Spleen (tissue), 11 donors: ENCODE results near the gene ENOX1. TPM values are rescaled to one million over a fixed set of nuclear protein-coding genes. Genes with fewer than 3 reads are reported as not detected.

Experiments
- DNase-seq: peaks from one replicate; pipeline ENCODE4 v3.0.0-alpha.2; 2020
- H3K27ac ChIP-seq, 8 donors: fragments of 200-600 bp; sonication (generic) in 7 of 8; 1 replicate in 4 of 8; 2 replicates in 4 of 8; pipeline versions ENCODE4 v1.5.0 to v1.8.0; 2016 to 2021; ENCODE audit warnings: inconsistent platforms in 4 of 8, mild to moderate bottlenecking in 4 of 8, moderate library complexity in 1 of 8
- H3K27me3 ChIP-seq, 7 donors: fragments of 200-600 bp; sonication (generic) in 6 of 7; replicated peaks in 1 of 7; 1 replicate in 4 of 7; 2 replicates in 3 of 7; pipeline versions ENCODE4 v1.5.0 to v1.8.0; 2016 to 2021; ENCODE audit warnings: inconsistent platforms in 3 of 7, mild to moderate bottlenecking in 1 of 7
- H3K36me3 ChIP-seq, 6 donors: fragments of 200-600 bp; sonication (generic) in 5 of 6; 1 replicate in 4 of 6; 2 replicates in 2 of 6; pipeline versions ENCODE4 v1.5.0 to v1.8.0; 2016 to 2021; ENCODE audit warnings: inconsistent platforms in 2 of 6
- H3K4me1 ChIP-seq, 6 donors: fragments of 200-600 bp; sonication (generic) in 5 of 6; 1 replicate in 3 of 6; 2 replicates in 3 of 6; pipeline versions ENCODE4 v1.5.0 to v1.8.0; 2016 to 2021; ENCODE audit warnings: inconsistent platforms in 3 of 6
- H3K4me3 ChIP-seq, 8 donors: fragments of 200-600 bp; sonication (generic) in 7 of 8; 1 replicate in 4 of 8; 2 replicates in 4 of 8; pipeline versions ENCODE4 v1.5.0 to v1.8.0; 2016 to 2021; ENCODE audit warnings: inconsistent platforms in 4 of 8, mild to moderate bottlenecking in 4 of 8, moderate library complexity in 2 of 8
- H3K9me3 ChIP-seq, 8 donors: fragments of 200-600 bp; sonication (generic) in 7 of 8; 1 replicate in 4 of 8; 2 replicates in 4 of 8; pipeline versions ENCODE4 v1.5.0 to v1.8.0; 2016 to 2021; ENCODE audit warnings: inconsistent platforms in 4 of 8
- POLR2A ChIP-seq, 3 donors: fragments of 450-650 bp; IDR thresholded peaks; one replicate each; pipeline ENCODE4 v1.5.1; 2017; ENCODE audit warnings: antibody characterized with exemption in 3 of 3, mild to moderate bottlenecking in 1 of 3
- POLR2AphosphoS5 ChIP-seq, 3 donors: sonication (generic); formaldehyde crosslinking; IDR thresholded peaks; one replicate each; pipeline ENCODE4 v1.5.1; 2017; ENCODE audit warnings: antibody characterized with exemption in 3 of 3
- WGBS, 5 donors: extraction: QIAGEN DNeasy Blood & Tissue Kit in 3 of 5; methylation state at CpG; one replicate each; pipeline versions ENCODE4 v1.1.5 to v1.1.7; 2013 to 2018; 5-methylcytosine and 5-hydroxymethylcytosine counted together
- intact Hi-C: fragments of 100-400 bp; cut with DNase I; formaldehyde crosslinking; loops from one replicate; pipeline ENCODE4 v1.15.0; 2023; ENCODE audit warnings: low total_unique reads
- polyA plus RNA-seq, 3 donors: library from polyadenylated mRNA; stranded (reverse); fragments of 200-250 nt; gene quantifications; one replicate each; pipeline ENCODE4 v1.2.1, GENCODE V29; 2013
- total RNA-seq, 7 donors: library from RNA; depleted of rRNA in 3 of 7; stranded (reverse); fragments of >200 nt in 3 of 7; fragmentation: NEBNext Ultra II Directional in 4 of 7; extraction: Animal tissue kit (Norgen Biotek cat#: 25700) in 4 of 7; gene quantifications; one replicate each; pipeline versions ENCODE4 v1.1.0 to v1.2.1, GENCODE V29; 2016 to 2021
- TF ChIP-seq, protein P1 (sequence below), 11 experiments: fragments of 200-600 bp in 7 of 11; fragments of 450-650 bp in 4 of 11; sonication (generic) in 4 of 11; IDR thresholded peaks in 8 of 11; conservative IDR thresholded peaks in 3 of 11; 1 replicate in 7 of 11; 2 replicates in 4 of 11; pipeline versions ENCODE4 v1.4.0 to v1.8.0; 2016 to 2021; ENCODE audit warnings: antibody characterized with exemption in 11 of 11, inconsistent platforms in 4 of 11, mild to moderate bottlenecking in 1 of 11
- donor health status: healthy with polysubstance abuse.
- donor health status: DM: no; HTN: no; CAD: no; lungs with moderate emphysema.
- donor health status: DM: no; HTN: no; CAD: no.
- donor health status: Bipolar disorder and iron deficiency.
- donor health status: healthy.
- donor health status: DM: no; HTN: no; CAD: no.
- donor health status: DM: yes; HTN: yes; CAD: no.

Gene ENOX1
- total and polyA plus RNA-seq, 10 donors, result 0.42 to 1.3 (median 0.54) TPM; not detected in 1

DNA sequence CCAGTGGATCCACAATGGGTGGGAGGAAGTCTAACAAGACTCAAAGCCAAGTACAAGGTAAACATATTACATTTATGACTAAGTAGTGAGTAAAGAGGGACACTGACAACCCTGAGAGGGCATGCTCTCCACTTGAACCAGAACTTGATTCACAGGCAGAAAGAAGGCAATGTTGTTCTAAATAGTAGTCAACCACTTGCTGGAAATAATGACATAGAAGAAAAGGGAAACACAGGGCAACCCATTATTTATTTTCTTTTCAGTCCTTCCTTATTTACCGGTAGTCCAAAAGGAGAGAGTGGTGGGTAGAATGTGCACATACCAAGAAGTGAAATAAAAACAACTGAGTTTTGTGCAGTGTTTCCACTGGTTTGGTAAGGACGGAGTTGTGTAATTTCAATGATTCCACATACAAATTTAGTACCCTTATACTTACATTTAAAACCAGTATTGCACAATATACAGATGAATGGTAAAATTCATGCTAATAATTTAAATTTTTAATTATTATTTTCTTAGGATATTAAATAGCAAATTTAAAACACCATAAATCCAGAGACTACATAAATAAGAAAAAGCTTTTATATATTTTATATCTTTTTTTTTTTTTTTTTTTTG lies 65.9 kb downstream of the ENOX1 start:
- TF ChIP-seq POLR2AphosphoS5 (IDR thresholded peaks at IDR 0.05) (no peak), POLR2A (IDR thresholded peaks at IDR 0.05) (no peak)
- TF ChIP-seq, protein P1, sequence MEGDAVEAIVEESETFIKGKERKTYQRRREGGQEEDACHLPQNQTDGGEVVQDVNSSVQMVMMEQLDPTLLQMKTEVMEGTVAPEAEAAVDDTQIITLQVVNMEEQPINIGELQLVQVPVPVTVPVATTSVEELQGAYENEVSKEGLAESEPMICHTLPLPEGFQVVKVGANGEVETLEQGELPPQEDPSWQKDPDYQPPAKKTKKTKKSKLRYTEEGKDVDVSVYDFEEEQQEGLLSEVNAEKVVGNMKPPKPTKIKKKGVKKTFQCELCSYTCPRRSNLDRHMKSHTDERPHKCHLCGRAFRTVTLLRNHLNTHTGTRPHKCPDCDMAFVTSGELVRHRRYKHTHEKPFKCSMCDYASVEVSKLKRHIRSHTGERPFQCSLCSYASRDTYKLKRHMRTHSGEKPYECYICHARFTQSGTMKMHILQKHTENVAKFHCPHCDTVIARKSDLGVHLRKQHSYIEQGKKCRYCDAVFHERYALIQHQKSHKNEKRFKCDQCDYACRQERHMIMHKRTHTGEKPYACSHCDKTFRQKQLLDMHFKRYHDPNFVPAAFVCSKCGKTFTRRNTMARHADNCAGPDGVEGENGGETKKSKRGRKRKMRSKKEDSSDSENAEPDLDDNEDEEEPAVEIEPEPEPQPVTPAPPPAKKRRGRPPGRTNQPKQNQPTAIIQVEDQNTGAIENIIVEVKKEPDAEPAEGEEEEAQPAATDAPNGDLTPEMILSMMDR (IDR thresholded peaks at IDR 0.05 in 8 of 11, conservative IDR thresholded peaks at IDR 0.05 in 3 of 11), result no peak
- intact Hi-C loops, result no loop called here

DNA sequence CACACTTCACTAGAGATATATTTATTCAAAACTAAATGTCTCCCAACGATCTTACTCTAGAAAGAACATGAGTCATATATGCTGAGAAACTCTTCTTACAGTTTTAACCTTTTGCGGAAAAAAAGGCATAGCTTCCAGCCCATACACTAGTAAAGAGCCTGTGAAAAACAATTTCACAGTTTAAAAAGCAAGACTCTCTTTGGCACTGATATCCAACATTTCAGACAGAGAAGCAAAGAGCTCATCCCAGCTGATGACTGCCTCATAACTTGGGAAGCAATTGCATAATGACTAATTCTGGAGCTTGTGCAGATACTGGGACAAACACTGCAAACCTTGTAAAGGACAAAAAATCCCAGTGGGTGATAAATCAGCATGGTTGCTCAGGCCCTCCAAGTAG lies 88.0 kb downstream of the ENOX1 start:
- H3K36me3 ChIP-seq, result no peaks in the 10 kb centered on the region
- TF ChIP-seq, protein P1 (IDR thresholded peaks at IDR 0.05 in 8 of 11, conservative IDR thresholded peaks at IDR 0.05 in 3 of 11), result no peak
- TF ChIP-seq POLR2AphosphoS5 (IDR thresholded peaks at IDR 0.05) (no peak), POLR2A (IDR thresholded peaks at IDR 0.05) (no peak)
- 62 to 79% (median 72%) methylated on average over 2 of the region's 2 CpGs for WGBS, 5 donors
- intact Hi-C loops, result no loop called here
- H3K27ac ChIP-seq, result no peak overlapping the region
- no peaks in the 10 kb centered on the region for H3K4me1 ChIP-seq
- no peak overlapping the region for H3K4me3 ChIP-seq
- DNase-seq, result no peak
- no peaks in the 10 kb centered on the region for H3K9me3 ChIP-seq
- H3K27me3 ChIP-seq, result no peaks in the 10 kb centered on the region

More for the DNA sequence above, 65.9 kb downstream of the ENOX1 start:
- H3K9me3 ChIP-seq, result no peaks in the 10 kb centered on the region
- H3K36me3 ChIP-seq, result no peaks in the 10 kb centered on the region
- H3K27me3 ChIP-seq, result no peaks in the 10 kb centered on the region
- no peaks in the 10 kb centered on the region for H3K4me1 ChIP-seq
- no peak for DNase-seq
- no peak overlapping the region for H3K4me3 ChIP-seq
- 39 to 47% (median 41%) methylated on average over 2 of the region's 2 CpGs for WGBS, 5 donors
- no peak overlapping the region for H3K27ac ChIP-seq

DNA sequence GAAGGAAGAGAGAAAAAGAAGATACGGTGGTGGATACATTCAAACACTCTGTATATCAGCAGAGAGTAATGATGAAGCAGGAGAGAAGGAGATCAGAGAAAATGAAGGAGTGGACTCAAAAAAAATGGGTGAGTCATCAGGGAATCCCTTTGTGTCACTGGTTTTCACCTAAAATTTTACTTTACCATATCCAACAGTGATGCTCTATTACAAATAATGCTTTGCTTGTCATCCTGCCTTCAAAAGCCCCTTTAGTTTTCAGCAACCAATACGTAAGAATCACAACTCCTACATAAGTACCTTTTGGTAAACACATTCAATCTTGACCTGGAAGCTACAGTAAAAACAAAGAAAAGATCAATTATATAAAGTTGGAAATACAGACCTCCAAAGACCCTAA lies 88.8 kb downstream of the ENOX1 start:
- Histone ChIP-seq H3K4me1 (no peaks in the 10 kb centered on the region), H3K27ac (peak overlapping the region in 4 of 8 donors; percentile 18 to 55 (median 30)), H3K9me3 (no peaks in the 10 kb centered on the region), H3K36me3 (no peaks in the 10 kb centered on the region), H3K27me3 (no peaks in the 10 kb centered on the region), H3K4me3 (no peak overlapping the region)
- no peak for DNase-seq
- WGBS, 5 donors, result 60 to 81% (median 72%) methylated on average over 2 of the region's 2 CpGs
- intact Hi-C loops, result no loop called here
- TF ChIP-seq POLR2A (IDR thresholded peaks at IDR 0.05) (no peak), POLR2AphosphoS5 (IDR thresholded peaks at IDR 0.05) (no peak)
- TF ChIP-seq, protein P1 (IDR thresholded peaks at IDR 0.05 in 8 of 11, conservative IDR thresholded peaks at IDR 0.05 in 3 of 11), result no peak

DNA sequence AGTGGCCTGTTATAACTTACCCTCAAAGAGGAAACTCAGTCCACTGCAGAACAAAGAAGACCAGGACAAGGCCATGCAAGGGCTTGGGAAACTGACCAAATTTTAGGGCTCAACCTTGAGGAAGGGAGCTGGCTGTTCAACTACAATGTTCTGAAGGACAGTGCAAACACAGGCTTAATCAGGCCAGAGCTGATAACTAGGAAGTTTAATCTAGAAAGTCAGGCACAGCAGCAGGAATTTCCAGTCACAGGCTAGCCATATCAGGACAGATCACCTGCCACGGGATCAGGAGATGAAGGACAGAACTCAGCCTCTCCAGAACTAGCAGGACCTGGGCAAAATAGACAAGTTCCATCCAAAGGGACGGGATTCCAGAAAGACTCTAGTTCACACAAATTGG lies 89.4 kb downstream of the ENOX1 start:
- H3K27me3 ChIP-seq, result no peaks in the 10 kb centered on the region
- TF ChIP-seq, protein P1 (IDR thresholded peaks at IDR 0.05 in 8 of 11, conservative IDR thresholded peaks at IDR 0.05 in 3 of 11), result no peak
- TF ChIP-seq POLR2AphosphoS5 (IDR thresholded peaks at IDR 0.05), result peak in 1 of 3 donors; percentile 61
- peak overlapping the region in 4 of 8 donors; percentile 18 to 55 (median 30) for H3K27ac ChIP-seq
- H3K36me3 ChIP-seq, result no peaks in the 10 kb centered on the region
- no peaks in the 10 kb centered on the region for H3K9me3 ChIP-seq
- no peaks in the 10 kb centered on the region for H3K4me1 ChIP-seq
- 57 to 74% (median 63%) methylated on average over 2 of the region's 2 CpGs for WGBS, 5 donors
- intact Hi-C loops, result no loop called here
- H3K4me3 ChIP-seq, result no peak overlapping the region
- DNase-seq, result no peak
